ENCODE measurements around the gene TBC1D1.

Gene TBC1D1

GRCh38 chr4:38089961-38090360 is 199.1 kb downstream of the TBC1D1 start:
- in situ Hi-C loops (cut with MboI; ENCODE audit: low pct_unique_long_range_greater_than_20kb, low sequenced_read_pairs, unreplicated experiment) = no loop called here
- DNase-seq (ENCODE audit: low spot score) = no peak

GRCh38 chr4:38090455-38091246 is 199.8 kb downstream of the TBC1D1 start:
- in situ Hi-C loops (cut with MboI; ENCODE audit: low pct_unique_long_range_greater_than_20kb, low sequenced_read_pairs, unreplicated experiment) = no loop called here
- TF ChIP-seq CTCF (IDR thresholded peaks at IDR 0.05; ENCODE audit: extremely low read depth, insufficient read depth, missing control alignments) = no peak
- DNase-seq (ENCODE audit: low spot score) = no peak

More at GRCh38 chr4:38089961-38090360, 199.1 kb downstream of the TBC1D1 start:
- no peak for TF ChIP-seq CTCF (IDR thresholded peaks at IDR 0.05; ENCODE audit: extremely low read depth, insufficient read depth, missing control alignments)

GRCh38 chr4:38091636-38092035 is 200.8 kb downstream of the TBC1D1 start:
- in situ Hi-C loops (cut with MboI; ENCODE audit: low pct_unique_long_range_greater_than_20kb, low sequenced_read_pairs, unreplicated experiment) = no loop called here
- TF ChIP-seq CTCF (IDR thresholded peaks at IDR 0.05; ENCODE audit: extremely low read depth, insufficient read depth, missing control alignments) = no peak
- no peak for DNase-seq (ENCODE audit: low spot score)

GRCh38 chr4:38092701-38093100 is 201.8 kb downstream of the TBC1D1 start:
- DNase-seq (ENCODE audit: low spot score) = no peak
- in situ Hi-C loops (cut with MboI; ENCODE audit: low pct_unique_long_range_greater_than_20kb, low sequenced_read_pairs, unreplicated experiment) = no loop called here
- no peak for TF ChIP-seq CTCF (IDR thresholded peaks at IDR 0.05; ENCODE audit: extremely low read depth, insufficient read depth, missing control alignments)

GRCh38 chr4:38094419-38094818 is 203.5 kb downstream of the TBC1D1 start:
- no peak for DNase-seq (ENCODE audit: low spot score)
- in situ Hi-C loops (cut with MboI; ENCODE audit: low pct_unique_long_range_greater_than_20kb, low sequenced_read_pairs, unreplicated experiment) = no loop called here
- no peak for TF ChIP-seq CTCF (IDR thresholded peaks at IDR 0.05; ENCODE audit: extremely low read depth, insufficient read depth, missing control alignments)

- no peak for DNase-seq (ENCODE audit: low spot score)
- in situ Hi-C loops (cut with MboI; ENCODE audit: low pct_unique_long_range_greater_than_20kb, low sequenced_read_pairs, unreplicated experiment) = no loop called here
- TF ChIP-seq CTCF (IDR thresholded peaks at IDR 0.05; ENCODE audit: extremely low read depth, insufficient read depth, missing control alignments) = no peak
Observed at GRCh38 chr4:38095691-38096090, 204.8 kb downstream of the TBC1D1 start.

Measured in GM13977 (cell line).